Suprapubic skin (tissue), 3 donors: ENCODE measurements around the gene RAB42.

ENCODE experiments used
- EP300 ChIP-seq: sonication (generic); formaldehyde crosslinking; IDR thresholded peaks from one replicate; pipeline ENCODE4 v1.6.1; 2017; ENCODE audit warnings: antibody characterized with exemption
- POLR2A ChIP-seq, 2 donors: fragments of 450-650 bp; IDR thresholded peaks; one replicate each; pipeline ENCODE4 v1.6.1; 2017; ENCODE audit warnings: antibody characterized with exemption in 2 of 2, mild to moderate bottlenecking in 2 of 2, moderate library complexity in 2 of 2
- TF ChIP-seq, protein P1 (sequence below), 2 donors: fragments of 200-600 bp in 1 of 2; fragments of 450-650 bp in 1 of 2; sonication (generic) in 1 of 2; IDR thresholded peaks; one replicate each; pipeline ENCODE4 v1.5.1; 2016 to 2019; ENCODE audit warnings: antibody characterized with exemption in 2 of 2, mild to moderate bottlenecking in 1 of 2, moderate library complexity in 1 of 2

- TF ChIP-seq POLR2A (IDR thresholded peaks at IDR 0.05) (no peak), EP300 (no peak)
- TF ChIP-seq, protein P1, sequence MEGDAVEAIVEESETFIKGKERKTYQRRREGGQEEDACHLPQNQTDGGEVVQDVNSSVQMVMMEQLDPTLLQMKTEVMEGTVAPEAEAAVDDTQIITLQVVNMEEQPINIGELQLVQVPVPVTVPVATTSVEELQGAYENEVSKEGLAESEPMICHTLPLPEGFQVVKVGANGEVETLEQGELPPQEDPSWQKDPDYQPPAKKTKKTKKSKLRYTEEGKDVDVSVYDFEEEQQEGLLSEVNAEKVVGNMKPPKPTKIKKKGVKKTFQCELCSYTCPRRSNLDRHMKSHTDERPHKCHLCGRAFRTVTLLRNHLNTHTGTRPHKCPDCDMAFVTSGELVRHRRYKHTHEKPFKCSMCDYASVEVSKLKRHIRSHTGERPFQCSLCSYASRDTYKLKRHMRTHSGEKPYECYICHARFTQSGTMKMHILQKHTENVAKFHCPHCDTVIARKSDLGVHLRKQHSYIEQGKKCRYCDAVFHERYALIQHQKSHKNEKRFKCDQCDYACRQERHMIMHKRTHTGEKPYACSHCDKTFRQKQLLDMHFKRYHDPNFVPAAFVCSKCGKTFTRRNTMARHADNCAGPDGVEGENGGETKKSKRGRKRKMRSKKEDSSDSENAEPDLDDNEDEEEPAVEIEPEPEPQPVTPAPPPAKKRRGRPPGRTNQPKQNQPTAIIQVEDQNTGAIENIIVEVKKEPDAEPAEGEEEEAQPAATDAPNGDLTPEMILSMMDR (IDR thresholded peaks at IDR 0.05), result no peak
Observed at GRCh38 chr1:28565726-28566125, 26.3 kb upstream of the RAB42 start.
